ENCODE measurements around the gene FAAP20. TPM values are rescaled to one million over a fixed set of nuclear protein-coding genes. Genes with fewer than 3 reads are reported as not detected.

FAAP20 gene
- total and polyA plus RNA-seq, 2 of the 8 experiments (the other 6 are each of a cell fraction or from before 2014, with no cell fraction given), result 58.4 to 99.8 TPM

DNA sequence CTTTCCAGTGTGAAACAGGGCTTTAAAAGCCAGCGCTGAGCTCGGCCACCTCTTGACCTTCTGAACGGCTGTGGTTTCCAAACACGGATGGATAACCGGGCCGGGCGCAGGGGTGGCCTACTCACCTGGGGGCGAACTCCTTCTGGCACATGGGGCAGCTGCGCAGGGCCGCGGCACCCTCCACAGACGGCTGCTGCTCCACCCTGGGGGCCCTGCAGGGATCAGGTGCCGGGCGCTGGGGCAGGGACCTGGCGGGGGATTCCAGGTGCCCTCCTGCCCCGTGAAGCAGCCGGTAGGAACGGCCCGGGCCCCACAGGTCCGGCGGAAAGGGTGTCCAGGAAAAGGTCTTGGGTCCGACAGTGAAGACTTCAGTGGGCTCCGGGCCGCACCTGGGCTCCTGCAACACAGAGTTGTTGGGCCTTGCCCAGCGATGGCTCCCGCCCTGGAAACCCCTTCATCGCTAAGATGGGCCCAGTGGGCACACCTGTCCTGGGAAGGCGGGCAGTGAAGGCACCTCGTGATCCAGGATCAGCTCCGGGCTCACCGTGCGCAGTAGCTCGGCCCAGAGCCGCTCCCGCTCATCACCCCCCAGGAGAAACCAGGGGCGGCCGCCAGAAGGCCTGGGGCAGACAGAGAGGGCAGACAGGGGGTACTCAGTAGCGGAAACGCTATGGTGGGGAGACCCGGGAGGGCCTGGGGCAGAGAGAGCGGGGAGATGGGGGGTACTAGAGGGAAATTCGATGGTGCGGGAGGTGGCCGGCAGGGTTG, 874 bp downstream of the FAAP20 start:
- Histone ChIP-seq H3K9me3 (ENCODE audit: insufficient read depth in 2 of 2, low read depth in 1 of 2, low read length in 1 of 2) (no peaks in the 10 kb centered on the region), H4K91ac (replicated peaks; ENCODE audit: insufficient read length, low read length) (no peak overlapping the region), H2BK5ac (ENCODE audit: low read depth, low read length) (peak overlapping the region; percentile 35; the same call in 1 of the 2 replicates), H2AK5ac (ENCODE audit: low read depth, low read length) (no peak overlapping the region), H2BK12ac (ENCODE audit: low read depth, low read length) (0 out of 2 replicates have a peak overlapping the region, but pooled peaks have one; percentile 50), H3K4me2 (ENCODE audit: insufficient read depth in 1 of 2, low read depth in 2 of 2, low read length in 2 of 2) (peak overlapping the region; percentile 1 to 79), H3K27ac (ENCODE audit: low read depth, low read length) (no peak overlapping the region), H3K23ac (ENCODE audit: insufficient read length) (no peak overlapping the region), H2AFZ (ENCODE audit: low read length) (no peak overlapping the region), H3K9ac (replicated peaks in 1 of 4; ENCODE audit: extremely low read depth in 1 of 4, low read depth in 3 of 4, low read length in 3 of 4) (peak overlapping the region in 3 of 4 experiments; percentile 13 to 54 (median 28); a peak in 3 of 7 replicates), H4K20me1 (replicated peaks in 1 of 2; ENCODE audit: control insufficient read depth in 1 of 2, insufficient read depth in 2 of 2, low read length in 2 of 2) (peaks cover 4 to 11% of the 10 kb centered on the region in 2 experiments), H4K8ac (ENCODE audit: extremely low read depth, insufficient read depth, low read length) (peak overlapping the region; percentile 87), H3K14ac (ENCODE audit: insufficient read length) (no peak overlapping the region), H3K23me2 (ENCODE audit: low read depth, low read length) (peaks cover 4% of the 10 kb centered on the region; the same call in 1 of the 2 replicates), H3K36me3 (ENCODE audit: control insufficient read depth in 2 of 4, insufficient read depth in 4 of 4, low read length in 3 of 4) (peaks cover 0 to 3% (median 1%) of the 10 kb centered on the region in 4 experiments; a peak in 3 of 8 replicates), H3K4me1 (replicated peaks in 1 of 4; ENCODE audit: control insufficient read depth in 3 of 4, insufficient read depth in 4 of 4, low read length in 3 of 4) (peaks cover 0 to 17% (median 7%) of the 10 kb centered on the region in 4 experiments; a peak in 6 of 7 replicates), H3K4ac (replicated peaks; ENCODE audit: insufficient read length, low read depth, low read length) (peak overlapping the region; percentile 78), H3K56ac (replicated peaks; ENCODE audit: insufficient read length, low read depth, low read length) (peak overlapping the region; percentile 77), H2BK15ac (ENCODE audit: low read length) (no peak overlapping the region), H3K79me2 (ENCODE audit: control insufficient read depth in 1 of 2, insufficient read depth in 2 of 2, low read length in 2 of 2) (peaks cover 0 to 26% of the 10 kb centered on the region in 2 experiments; a peak in 1 of 4 replicates), H2BK20ac (ENCODE audit: low read length) (no peak overlapping the region), H3K27me3 (replicated peaks in 1 of 4; ENCODE audit: control insufficient read depth in 3 of 4, extremely low read depth in 1 of 4, insufficient read depth in 3 of 4, low read length in 3 of 4) (no peaks in the 10 kb centered on the region), H2BK120ac (replicated peaks; ENCODE audit: low read depth, low read length) (no peak overlapping the region), H4K5ac (ENCODE audit: insufficient read length, low read depth, low read length) (peak overlapping the region; percentile 49), H3K79me1 (ENCODE audit: low read depth, low read length) (peaks cover 2% of the 10 kb centered on the region; the same call in 1 of the 2 replicates), H3K4me3 (ENCODE audit: extremely low read depth in 1 of 4, insufficient read depth in 2 of 4, low read depth in 3 of 4, low read length in 4 of 4) (peak overlapping the region; percentile 36 to 74 (median 46)), H3K18ac (ENCODE audit: extremely low read depth, low read length) (no peak overlapping the region; the same call in 1 of the 2 replicates)
- FAIRE-seq (no peak), DNase-seq (ENCODE audit: low read depth in 1 of 2, low spot score in 2 of 2) (peak in 1 of 2 experiments; percentile 67)
- WGBS, 2 experiments (ENCODE audit: extremely low coverage in 1 of 2, insufficient coverage in 1 of 2, insufficient read length in 1 of 2, insufficient replicate concordance in 2 of 2, low coverage in 1 of 2, low lambda C conversion rate in 2 of 2, missing lambda C conversion rate in 1 of 2), result 67% methylated on average over 41 of the region's 44 CpGs; no CpG with 5 or more reads in 1 of the 2 experiments
- POLR2A ChIA-PET (ENCODE audit: partially characterized antibody), result interaction anchor here (0.9 to 1.9 kb wide), 5 partner anchors 11 to 121 kb away, joined by 3 to 4 read pairs (median 4); no protein-coding TSS in a partner anchor
- TF ChIP-seq GABPA (IDR thresholded peaks at IDR 0.05; ENCODE audit: borderline replicate concordance, insufficient read depth, low read length) (0 out of 2 replicates have a peak, but pooled peaks have one; percentile 42), SRF (IDR thresholded peaks at IDR 0.05; ENCODE audit: low read depth, low read length) (no peak), E2F6 (IDR thresholded peaks at IDR 0.05) (0 out of 2 replicates have a peak, but pooled peaks have one; percentile 14), CEBPB (IDR thresholded peaks at IDR 0.05; ENCODE audit: low read depth, low read length) (no peak)
- CTCF ChIA-PET (ENCODE audit: partially characterized antibody), result interaction anchor here (2.0 to 14.1 kb wide), 3 partner anchors 122 to 189 kb away, joined by 5 to 154 read pairs (median 22); no protein-coding TSS in a partner anchor

Measured in H1 (cell line).